Suppressor macrophage treated with lipopolysaccharide for 1 hour (primary cell): ENCODE results near the gene KY.

ENCODE experiments used
- DNase-seq, 3 donors: peaks; one replicate each; pipeline ENCODE4 v3.0.0-alpha.2; 2020 to 2022

Gene KY

GRCh38 chr3:134644731-134645514, 5.9 kb downstream of the KY start:
- DNase-seq, result no peak

GRCh38 chr3:134643150-134643675, 7.6 kb downstream of the KY start:
- no peak for DNase-seq

DNA sequence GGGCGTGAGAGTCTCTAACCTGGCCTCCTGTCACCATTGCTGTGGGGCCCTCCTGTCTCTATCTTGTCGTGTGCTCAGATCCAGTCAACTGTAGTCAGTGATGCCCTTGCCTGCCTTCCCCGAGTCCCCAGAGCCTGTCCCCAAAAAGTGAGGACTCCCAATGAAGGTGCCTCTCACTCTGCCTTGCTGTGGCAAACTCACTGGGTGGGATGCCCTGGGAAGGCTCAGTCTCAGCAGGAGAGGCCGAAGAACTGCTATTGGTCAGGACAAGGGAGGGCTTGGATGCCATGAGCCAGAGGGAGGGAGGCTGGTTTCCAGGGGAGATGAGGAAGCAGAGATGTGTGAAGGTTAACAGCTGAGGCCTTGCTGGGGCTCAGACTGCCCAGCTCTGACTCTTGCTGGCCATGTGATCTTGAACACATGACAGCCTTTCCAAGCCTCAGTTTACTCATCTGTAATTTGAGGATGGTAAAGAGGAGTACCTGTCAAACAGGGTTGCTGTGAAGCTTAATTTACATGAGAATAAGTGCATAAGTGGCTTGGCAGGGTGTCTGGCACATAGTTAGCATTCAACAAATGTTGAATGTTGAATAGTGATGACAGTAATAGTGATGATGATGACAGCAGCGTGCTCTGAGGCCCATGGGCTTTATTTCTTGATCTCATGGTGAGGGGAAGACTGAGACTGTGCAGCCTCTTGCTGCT, 8.2 kb downstream of the KY start:
- DNase-seq, result no peak

DNA sequence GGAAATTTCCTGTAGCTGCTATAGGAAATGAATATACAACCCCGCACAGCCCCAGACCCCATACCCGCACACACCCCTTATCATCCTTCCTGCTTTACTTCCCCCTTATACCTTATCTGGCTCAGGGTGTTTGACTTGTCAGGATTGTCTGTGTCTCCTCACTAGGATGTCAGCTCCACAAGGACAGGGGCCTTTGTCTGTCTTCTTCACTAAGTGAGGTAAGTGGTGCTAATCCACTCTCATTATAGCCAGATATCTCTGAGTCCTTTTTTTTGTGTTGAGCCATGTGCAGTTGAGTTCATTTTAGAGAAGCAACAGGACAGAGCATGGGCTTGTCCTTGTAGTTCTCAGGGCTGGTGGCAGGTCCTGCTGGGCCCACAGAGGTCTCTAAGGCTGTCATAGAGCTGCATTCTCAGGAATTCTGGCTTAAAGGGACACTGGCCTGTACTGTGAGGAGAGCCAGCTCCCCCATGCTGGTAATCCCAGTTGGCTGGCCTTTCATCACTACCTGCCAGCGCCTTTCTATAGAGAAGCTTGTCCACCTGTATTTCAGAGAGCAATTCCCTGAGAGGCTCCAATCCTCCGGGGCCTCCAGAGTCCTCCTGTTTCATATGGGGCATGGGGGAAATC, 9.0 kb downstream of the KY start:
- DNase-seq, result no peak

DNA sequence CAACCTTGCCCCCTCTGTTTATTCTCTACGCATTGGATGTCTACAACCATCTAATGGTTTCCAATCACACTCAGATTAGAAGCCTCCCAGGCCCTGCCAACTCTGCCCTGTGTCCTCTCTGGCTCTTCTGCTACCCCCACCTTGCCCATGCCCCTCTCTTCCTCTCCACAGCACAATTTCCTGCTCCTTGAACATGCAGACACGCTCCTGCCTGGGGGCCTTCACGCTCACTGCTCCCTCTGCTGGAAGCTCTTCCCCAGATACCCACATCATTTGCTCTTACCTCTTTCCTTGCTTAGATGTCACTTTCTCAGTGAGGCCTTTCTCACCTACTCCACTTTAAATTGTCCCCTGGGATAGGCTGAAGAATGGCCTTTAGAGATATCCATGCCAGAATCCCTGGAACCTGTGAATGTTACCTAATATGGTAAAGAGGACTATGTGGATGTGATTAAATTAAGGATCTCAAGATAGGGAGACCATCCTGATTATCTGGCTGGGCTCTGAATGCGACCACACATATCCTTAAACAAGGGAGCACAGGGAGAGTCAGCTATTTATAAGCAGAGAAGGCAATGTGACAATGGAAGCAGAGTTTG, 9.9 kb downstream of the KY start:
- peak; percentile 21 to 49 (median 45) for DNase-seq

GRCh38 chr3:134640378-134640777, 10.4 kb downstream of the KY start:
- DNase-seq, result no peak

GRCh38 chr3:134638385-134639030, 12.3 kb downstream of the KY start:
- DNase-seq, result no peak

- DNase-seq, result no peak
These were observed 14.4 kb downstream of the KY start for GRCh38 chr3:134636406-134636805.

DNA sequence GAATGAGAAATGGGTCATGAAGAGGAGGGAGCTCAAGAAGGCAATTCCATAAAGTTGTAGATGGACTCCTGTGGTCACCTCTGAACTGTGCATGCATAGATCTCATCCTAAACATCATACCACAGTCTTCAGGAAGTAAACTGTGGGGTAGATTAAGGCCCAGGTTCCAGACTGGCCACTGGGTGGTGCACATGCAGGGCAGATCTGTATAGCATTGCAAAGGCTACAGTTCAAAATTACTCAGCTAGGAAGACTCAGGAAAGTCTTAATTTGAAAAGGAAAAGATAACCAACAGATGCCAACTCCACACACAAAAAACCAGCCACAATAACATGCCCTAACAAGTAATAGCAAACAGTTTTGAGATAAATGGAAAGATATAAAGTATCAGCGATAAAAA, 20.3 kb downstream of the KY start:
- DNase-seq, result no peak

GRCh38 chr3:134628884-134629283, 21.9 kb downstream of the KY start:
- DNase-seq, result no peak

GRCh38 chr3:134627831-134628230, 23.0 kb downstream of the KY start:
- DNase-seq, result no peak

GRCh38 chr3:134625885-134626741, 24.7 kb downstream of the KY start:
- DNase-seq, result no peak

GRCh38 chr3:134625462-134625861, 25.4 kb downstream of the KY start:
- no peak for DNase-seq

- no peak for DNase-seq
These were observed 26.1 kb downstream of the KY start for GRCh38 chr3:134624537-134625287.

DNA sequence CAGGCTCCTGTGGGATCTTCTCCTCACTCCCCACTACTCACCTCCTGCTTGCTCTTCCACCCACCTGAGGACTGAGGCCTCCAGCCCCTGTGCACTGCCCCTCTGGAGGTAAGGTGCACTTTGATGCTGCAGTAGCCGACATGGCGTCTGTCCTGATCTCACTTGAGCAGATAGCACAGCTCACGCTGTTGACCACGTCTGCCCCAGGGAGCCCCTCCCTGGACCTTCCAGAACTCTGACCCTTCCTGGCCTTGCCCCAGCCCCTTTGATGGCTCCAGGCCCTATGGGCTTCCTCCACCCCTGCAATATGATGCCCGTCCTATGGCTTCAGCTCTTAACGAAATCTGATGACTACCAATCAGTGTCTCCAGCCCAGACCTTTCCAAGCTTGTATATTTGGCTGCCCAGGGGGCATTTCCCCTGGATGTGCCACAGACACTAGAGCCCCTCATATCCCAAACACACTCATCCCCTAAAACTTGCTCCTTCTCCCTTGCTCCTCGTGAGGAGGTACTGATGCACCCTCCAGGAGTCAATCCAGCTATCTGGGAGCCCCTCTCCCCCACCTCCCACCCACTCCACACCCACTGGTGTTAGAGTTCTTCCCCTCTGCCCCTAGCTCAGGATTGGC, 27.1 kb downstream of the KY start:
- no peak for DNase-seq

DNA sequence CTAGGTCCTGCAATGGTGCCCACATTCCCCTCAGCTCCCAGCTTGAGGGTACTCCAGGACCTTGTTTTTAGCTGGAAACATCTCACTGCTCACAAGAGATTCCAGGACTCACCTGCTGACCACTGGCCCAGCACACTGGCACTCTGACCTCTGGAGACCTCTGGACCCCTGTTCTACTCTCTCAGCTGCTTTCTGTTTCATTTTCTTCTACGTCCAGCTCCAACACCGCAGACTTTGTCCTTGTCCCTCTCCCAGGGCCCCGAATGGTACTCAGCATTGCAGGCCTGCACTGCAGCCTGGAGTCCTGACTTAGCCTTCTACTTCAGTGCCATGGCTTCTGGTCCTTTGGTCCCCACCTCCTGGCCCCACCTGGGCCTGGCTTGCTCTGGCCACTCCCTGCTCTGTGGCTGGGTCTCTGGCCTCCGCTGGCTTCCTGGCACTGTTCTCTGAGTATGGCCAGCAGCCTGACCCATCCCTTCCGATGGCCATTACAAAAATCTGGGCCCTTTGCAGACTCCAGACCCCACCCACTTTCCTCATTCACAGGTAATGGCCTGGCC, 27.9 kb downstream of the KY start:
- no peak for DNase-seq

- no peak for DNase-seq
These were observed 29.0 kb downstream of the KY start for GRCh38 chr3:134621854-134622253.

GRCh38 chr3:134620476-134621115, 30.2 kb downstream of the KY start:
- no peak for DNase-seq

- no peak for DNase-seq
These were observed 30.9 kb downstream of the KY start for GRCh38 chr3:134619884-134620445.

DNA sequence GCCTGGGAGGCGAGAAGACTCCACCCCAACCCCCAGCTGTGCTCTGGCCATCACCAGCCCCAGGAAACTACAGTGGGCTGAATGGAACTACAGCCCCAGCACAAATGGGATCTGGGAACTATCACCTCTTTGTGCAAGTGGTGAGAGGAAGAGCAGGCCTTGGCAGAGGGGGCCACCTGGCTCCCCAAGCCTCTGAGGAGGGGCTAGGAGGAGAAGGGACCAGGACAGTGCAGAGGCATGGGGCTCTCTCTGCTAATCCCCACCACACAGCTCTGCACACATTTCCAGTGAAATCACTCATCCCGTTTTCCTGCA, 31.6 kb downstream of the KY start:
- no peak for DNase-seq
